Effector memory CD4-positive, alpha-beta T cell (primary cell): Measurements from ENCODE around the gene MND1.

Source experiments
- DNase-seq, 3 donors: peaks; one replicate each; pipeline ENCODE4 v3.0.0-alpha.2; 2020
- H3K27ac ChIP-seq: 2 replicates; pipeline ENCODE4 v1.7.0; 2013; ENCODE audit warnings: mild to moderate bottlenecking, low read length, moderate library complexity; ENCODE audit not compliant: insufficient read depth, poor library complexity, severe bottlenecking
- H3K27me3 ChIP-seq: replicated peaks from 2 replicates; pipeline ENCODE4 v1.7.0; 2013; ENCODE audit warnings: mild to moderate bottlenecking, low read length; ENCODE audit not compliant: insufficient read depth, control insufficient read depth, poor library complexity, severe bottlenecking
- H3K36me3 ChIP-seq: 2 replicates; pipeline ENCODE4 v1.7.0; 2013; ENCODE audit warnings: mild to moderate bottlenecking, low read length, moderate library complexity; ENCODE audit not compliant: control insufficient read depth, insufficient read depth
- H3K4me1 ChIP-seq: 2 replicates; pipeline ENCODE4 v1.7.0; 2013; ENCODE audit warnings: low read length, mild to moderate bottlenecking; ENCODE audit not compliant: control insufficient read depth, insufficient read depth, poor library complexity, severe bottlenecking
- H3K4me3 ChIP-seq: 2 replicates; pipeline ENCODE4 v1.7.0; 2013; ENCODE audit warnings: low read length, low read depth, mild to moderate bottlenecking; ENCODE audit not compliant: insufficient read depth, poor library complexity, severe bottlenecking
- H3K9me3 ChIP-seq: 2 replicates; pipeline ENCODE4 v1.7.0; 2013; ENCODE audit warnings: mild to moderate bottlenecking, low read length, moderate library complexity; ENCODE audit not compliant: control insufficient read depth

Gene MND1

GRCh38 chr4:153418121-153418520 lies 73.6 kb downstream of the MND1 start:
- Histone ChIP-seq H3K27ac (no peak overlapping the region), H3K9me3 (no peaks in the 10 kb centered on the region), H3K36me3 (no peaks in the 10 kb centered on the region), H3K4me3 (no peak overlapping the region), H3K27me3 (no peaks in the 10 kb centered on the region), H3K4me1 (no peaks in the 10 kb centered on the region)
- no peak for DNase-seq

- Histone ChIP-seq H3K4me1 (no peaks in the 10 kb centered on the region), H3K36me3 (no peaks in the 10 kb centered on the region), H3K27ac (no peak overlapping the region), H3K27me3 (no peaks in the 10 kb centered on the region), H3K4me3 (no peak overlapping the region), H3K9me3 (no peaks in the 10 kb centered on the region)
- DNase-seq = no peak
Measured at GRCh38 chr4:153418558-153418957, 74.1 kb downstream of the MND1 start.

- H3K36me3 ChIP-seq = no peaks in the 10 kb centered on the region
- no peak overlapping the region for H3K4me3 ChIP-seq
- H3K27me3 ChIP-seq = no peaks in the 10 kb centered on the region
- no peaks in the 10 kb centered on the region for H3K4me1 ChIP-seq
- H3K9me3 ChIP-seq = no peaks in the 10 kb centered on the region
- DNase-seq = no peak
- no peak overlapping the region for H3K27ac ChIP-seq
Measured at GRCh38 chr4:153419029-153419428, 74.5 kb downstream of the MND1 start.

- no peak overlapping the region for H3K4me3 ChIP-seq
- no peaks in the 10 kb centered on the region for H3K36me3 ChIP-seq
- H3K4me1 ChIP-seq = no peaks in the 10 kb centered on the region
- no peak for DNase-seq
- H3K27me3 ChIP-seq = no peaks in the 10 kb centered on the region
- H3K27ac ChIP-seq = no peak overlapping the region
- H3K9me3 ChIP-seq = no peaks in the 10 kb centered on the region
Measured at GRCh38 chr4:153419673-153420278, 75.3 kb downstream of the MND1 start.

- no peak for DNase-seq
- no peaks in the 10 kb centered on the region for H3K27me3 ChIP-seq
- no peak overlapping the region for H3K27ac ChIP-seq
- H3K4me3 ChIP-seq = no peak overlapping the region
- no peaks in the 10 kb centered on the region for H3K9me3 ChIP-seq
- peaks cover under 1% of the 10 kb centered on the region for H3K4me1 ChIP-seq
- no peaks in the 10 kb centered on the region for H3K36me3 ChIP-seq
Measured at GRCh38 chr4:153420361-153420760, 75.9 kb downstream of the MND1 start.

- H3K27ac ChIP-seq = no peak overlapping the region
- H3K27me3 ChIP-seq = no peaks in the 10 kb centered on the region
- no peaks in the 10 kb centered on the region for H3K36me3 ChIP-seq
- H3K4me1 ChIP-seq = peaks cover 12% of the 10 kb centered on the region
- H3K9me3 ChIP-seq = no peaks in the 10 kb centered on the region
- H3K4me3 ChIP-seq = no peak overlapping the region
- no peak for DNase-seq
Measured at GRCh38 chr4:153421941-153422340, 77.5 kb downstream of the MND1 start.

GRCh38 chr4:153426207-153426885 lies 81.9 kb downstream of the MND1 start:
- H3K9me3 ChIP-seq = no peaks in the 10 kb centered on the region
- no peaks in the 10 kb centered on the region for H3K27me3 ChIP-seq
- peak overlapping the region; percentile 19 for H3K4me3 ChIP-seq
- H3K27ac ChIP-seq = peak overlapping the region; percentile 47
- no peaks in the 10 kb centered on the region for H3K36me3 ChIP-seq
- H3K4me1 ChIP-seq = peaks cover 30% of the 10 kb centered on the region
- no peak for DNase-seq

GRCh38 chr4:153427363-153428071 lies 83.0 kb downstream of the MND1 start:
- no peak overlapping the region for H3K4me3 ChIP-seq
- no peaks in the 10 kb centered on the region for H3K27me3 ChIP-seq
- H3K9me3 ChIP-seq = no peaks in the 10 kb centered on the region
- no peaks in the 10 kb centered on the region for H3K36me3 ChIP-seq
- no peak overlapping the region for H3K27ac ChIP-seq
- peaks cover 30% of the 10 kb centered on the region for H3K4me1 ChIP-seq
- no peak for DNase-seq

GRCh38 chr4:153428941-153429475 lies 84.5 kb downstream of the MND1 start:
- no peak overlapping the region for H3K27ac ChIP-seq
- no peaks in the 10 kb centered on the region for H3K9me3 ChIP-seq
- peaks cover 39% of the 10 kb centered on the region for H3K4me1 ChIP-seq
- no peaks in the 10 kb centered on the region for H3K36me3 ChIP-seq
- H3K4me3 ChIP-seq = no peak overlapping the region
- H3K27me3 ChIP-seq = no peaks in the 10 kb centered on the region
- DNase-seq = no peak
